Measurements from ENCODE around the gene WNT9B.

WNT9B gene

DNA sequence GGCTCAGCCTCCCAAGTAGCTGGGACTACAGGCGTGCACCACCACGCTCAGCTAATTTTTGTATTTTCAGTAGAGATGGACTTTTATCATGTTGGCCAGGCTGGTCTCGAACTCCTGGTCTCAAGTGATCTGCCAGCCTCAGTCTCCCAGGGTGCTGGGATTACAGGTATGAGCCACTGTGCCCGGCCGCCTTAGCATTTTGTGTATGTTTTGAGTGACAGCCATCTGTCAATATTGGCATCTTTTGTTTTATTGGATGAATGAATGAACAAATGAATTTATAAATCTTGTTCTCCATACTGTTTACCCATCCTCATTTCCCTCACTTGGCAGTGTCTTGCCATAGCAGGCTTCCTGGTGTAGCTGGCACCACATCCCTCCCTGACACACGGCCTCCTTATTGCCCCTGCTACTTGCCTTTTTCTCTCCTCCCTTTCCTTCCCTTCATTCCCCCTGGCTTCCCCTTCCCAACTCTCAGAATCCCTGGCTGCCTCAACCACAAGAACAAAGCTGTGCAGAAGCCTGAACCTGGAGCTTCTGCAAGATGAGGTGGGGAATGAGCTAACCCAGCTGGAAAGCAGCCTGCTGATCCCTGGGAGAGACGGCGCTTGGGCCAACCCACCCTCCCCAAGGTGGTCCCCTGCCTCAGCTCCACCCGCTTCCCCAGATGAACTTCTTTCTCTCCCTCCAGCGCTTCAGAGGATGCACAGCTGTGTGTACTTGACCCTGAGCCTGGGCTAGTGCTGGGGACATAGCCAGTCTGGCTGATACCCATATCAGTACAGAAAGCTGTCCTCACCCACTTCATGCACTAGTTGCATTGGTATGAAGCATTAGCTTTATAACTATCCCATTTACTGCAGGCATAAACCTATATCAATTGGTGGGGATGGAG, 34.3 kb downstream of the WNT9B start:
- no peak for DNase-seq

DNA sequence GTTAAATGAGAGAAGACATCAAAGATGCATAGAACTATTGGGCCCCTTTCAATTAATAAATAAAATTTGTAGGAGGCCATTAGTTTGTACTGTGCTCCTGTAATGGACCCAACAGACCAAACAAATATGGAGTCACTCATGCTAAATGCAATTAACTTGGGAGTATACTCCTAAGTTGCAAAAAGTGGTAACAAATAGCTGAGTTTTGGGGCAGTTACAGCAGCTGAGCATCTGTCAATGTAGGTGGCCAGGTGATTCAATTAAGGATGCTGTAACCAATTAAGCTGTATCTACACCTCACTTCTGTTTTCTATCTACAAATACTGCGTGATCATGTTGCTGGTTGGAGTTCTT, 34.9 kb downstream of the WNT9B start:
- DNase-seq = no peak

DNA sequence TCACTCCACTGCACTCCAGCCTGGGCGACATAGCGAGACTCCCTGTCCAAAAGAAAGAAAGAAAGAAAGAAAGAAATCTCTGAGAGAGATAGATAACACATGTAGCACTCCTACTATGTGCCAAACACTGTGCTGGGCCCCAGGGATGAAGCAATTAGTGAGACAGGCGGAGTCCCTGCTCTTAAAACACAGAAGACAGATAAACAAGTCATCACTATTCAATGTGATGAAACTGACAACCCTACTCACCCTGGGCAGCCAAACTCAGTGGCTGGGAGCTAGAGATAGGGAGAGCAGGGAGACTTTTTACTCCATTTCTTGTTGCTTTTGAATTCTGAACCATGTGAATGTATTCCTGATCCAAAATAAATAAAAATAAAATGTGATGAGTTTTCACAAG, 36.3 kb downstream of the WNT9B start:
- no peak for DNase-seq

DNA sequence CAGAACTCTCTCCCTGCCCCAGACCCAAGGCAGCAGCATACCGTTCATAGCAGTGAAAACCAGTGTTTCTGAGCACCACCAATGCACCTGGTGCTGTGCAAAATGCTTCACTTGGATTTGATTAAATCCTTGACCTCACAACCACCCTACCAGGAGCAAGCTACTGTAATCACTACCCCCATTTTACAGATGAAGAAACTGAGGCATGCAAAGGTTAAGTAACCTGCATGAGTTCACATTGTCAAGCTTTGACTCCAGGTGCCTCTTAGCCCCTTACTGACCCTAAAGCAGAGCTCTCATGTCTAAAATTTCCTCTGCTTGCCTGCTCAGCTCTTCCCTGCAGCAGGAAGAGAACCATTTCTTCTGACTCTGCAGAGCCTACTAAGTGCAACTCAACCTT, 37.3 kb downstream of the WNT9B start:
- DNase-seq = no peak

DNA sequence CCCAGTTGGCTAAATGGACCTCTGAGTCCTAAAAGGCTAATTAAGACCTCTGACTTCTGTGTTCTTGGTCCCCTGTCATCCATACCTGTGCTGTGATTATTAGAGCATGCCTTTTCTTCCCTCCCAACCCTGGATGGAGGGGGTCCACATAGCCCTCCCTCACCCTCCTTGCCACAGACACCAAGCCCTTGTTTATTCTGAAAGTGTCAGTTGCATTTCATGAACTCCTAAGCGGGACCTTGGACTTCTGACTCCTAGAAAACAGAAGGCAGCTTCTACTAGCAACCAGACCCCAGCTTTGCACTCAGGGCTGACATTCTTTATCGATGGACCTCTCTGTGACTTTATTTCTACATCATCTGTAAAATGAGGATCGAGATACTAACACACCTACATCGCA, 38.1 kb downstream of the WNT9B start:
- DNase-seq = no peak

DNA sequence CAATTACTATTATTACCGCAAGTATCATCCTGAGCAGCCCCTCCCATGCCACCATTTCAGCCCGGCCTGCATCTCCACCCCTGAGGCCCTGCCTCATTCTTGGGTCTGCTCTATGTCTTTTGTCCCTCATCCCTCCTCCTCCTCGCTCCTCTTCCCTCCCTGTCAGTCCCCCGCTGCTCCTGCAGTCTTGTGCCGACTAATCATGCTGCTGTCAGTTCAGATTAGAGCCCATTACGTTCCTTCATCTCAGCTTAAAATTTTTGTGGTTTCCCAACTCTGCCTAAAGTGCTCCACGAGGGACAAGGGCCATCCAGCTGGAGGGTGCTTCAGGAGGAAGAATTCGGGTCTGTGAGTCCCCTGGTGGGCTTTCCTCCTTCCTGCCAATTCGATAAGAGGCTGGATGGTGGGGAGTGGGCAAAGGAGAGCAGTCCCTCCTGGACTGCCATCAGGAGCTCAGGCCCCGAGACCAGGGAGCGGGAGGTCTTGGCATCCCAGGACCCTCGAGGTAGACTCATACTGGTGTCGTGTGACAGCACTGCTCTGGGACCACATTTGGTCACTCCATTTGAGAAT, 38.7 kb downstream of the WNT9B start:
- no peak for DNase-seq

DNA sequence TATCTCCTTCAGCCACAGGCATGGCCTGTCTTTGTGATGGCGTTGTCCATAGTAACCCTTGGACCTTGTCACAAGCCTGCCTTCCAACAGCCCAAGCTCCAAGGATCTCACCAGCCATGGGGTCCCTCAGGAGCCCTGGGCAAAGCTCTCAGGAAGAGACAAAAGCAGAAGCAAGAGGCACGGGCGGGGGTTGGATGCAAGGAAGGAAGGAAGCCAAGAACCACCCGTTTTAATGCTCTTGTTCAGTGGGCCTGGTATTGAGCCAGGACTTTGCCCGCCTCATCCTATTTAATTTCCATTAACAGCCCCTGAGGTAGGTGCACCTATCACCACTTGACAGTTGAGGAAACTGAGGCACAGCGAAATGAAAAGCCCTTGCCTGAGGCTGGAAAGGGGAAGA, 39.3 kb downstream of the WNT9B start:
- no peak for DNase-seq

DNA sequence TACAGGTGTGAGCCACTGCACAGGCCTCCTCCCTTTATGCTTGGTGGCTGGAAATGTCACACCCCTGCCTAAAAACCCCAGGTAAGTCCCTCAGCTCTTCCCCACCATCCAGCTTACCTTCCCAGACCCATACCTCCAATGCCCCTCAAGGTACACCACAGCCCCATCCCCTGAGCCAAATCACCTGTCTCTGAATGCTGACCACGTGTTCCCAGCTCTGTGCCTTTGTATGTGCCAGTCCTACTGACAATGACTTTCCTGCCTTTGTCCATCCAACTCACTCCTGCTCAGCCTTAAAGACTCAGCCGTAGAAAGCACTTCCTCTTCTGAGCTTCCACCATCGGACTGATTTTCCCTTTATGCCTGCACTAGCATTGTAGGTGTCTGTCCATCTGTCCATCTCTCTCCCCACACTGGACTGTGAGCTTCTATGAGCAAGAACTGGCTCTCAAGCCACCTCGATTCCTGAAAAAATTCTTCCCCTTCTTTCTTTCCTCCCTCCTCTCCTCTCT, 40.9 kb downstream of the WNT9B start:
- no peak for DNase-seq

DNA sequence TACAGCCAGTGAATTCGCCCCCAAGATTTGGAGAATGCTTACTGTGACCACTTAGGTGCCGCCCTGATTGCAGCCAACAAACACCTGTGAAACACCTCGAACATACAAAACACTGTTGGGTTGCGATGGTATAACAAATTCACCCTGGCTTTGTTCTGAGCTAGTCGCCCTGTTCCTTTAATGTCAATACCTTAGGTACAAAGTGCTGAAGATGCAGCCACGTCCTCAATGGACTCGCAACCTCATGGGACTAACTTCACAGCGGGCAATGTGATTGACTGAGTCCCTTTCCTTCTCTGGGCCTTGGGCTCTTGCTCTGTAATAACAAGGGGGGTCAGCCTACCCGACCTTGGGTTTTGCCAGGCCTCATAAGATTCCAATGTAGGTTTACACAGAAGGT, 42.6 kb downstream of the WNT9B start:
- DNase-seq = no peak

DNA sequence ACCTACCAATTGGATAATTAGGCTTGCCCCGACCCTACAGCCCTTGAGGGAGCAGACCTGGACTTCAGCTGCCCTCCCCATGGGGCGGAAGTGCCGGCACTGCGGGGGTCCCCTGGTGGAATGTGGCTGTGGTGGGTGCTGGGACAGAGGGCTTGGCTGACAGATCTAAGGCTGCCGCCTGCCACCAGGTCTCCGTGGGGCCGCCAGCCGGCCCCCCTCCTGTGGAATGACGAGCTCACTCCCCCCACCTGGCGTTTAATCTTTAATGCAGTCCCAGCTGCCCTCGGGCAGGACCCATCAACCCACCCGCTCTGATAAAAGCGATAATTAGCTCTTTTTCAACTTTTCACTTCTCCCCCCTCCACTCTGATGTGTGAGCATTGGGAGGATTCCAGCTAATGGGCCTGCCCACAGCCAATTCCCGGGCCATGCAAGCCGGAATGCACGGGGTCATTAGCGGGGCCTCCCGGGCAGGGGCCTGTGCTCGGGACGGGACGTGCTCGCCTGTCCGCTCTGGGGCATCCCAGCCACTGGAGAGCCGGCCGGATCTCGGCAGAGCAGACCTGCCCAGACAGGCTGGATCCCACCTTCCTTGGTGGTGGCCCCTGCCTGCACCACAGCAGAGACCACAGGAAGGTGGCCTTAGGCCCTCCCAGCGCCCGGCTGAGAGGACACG, 43.2 kb downstream of the WNT9B start:
- DNase-seq = no peak

DNA sequence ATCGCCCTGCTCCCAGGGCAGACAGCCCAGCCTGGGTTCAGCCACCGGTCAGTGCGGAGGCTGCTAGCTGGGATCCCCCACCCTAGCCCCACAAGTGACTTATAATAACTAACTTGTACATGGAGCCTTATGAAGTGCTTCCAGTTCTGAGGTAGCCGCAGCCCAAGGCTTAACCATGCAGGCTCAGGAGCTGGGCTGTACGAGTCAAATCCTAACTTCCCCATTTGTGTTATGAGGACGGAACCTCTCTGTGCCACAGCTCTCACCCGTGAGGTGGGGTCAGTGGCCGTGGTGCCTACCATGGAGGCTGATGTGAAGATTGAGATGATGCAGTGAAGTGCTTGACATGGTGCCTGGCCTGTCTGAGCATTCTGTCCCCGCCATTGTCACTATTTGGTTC, 43.8 kb downstream of the WNT9B start:
- no peak for DNase-seq

DNA sequence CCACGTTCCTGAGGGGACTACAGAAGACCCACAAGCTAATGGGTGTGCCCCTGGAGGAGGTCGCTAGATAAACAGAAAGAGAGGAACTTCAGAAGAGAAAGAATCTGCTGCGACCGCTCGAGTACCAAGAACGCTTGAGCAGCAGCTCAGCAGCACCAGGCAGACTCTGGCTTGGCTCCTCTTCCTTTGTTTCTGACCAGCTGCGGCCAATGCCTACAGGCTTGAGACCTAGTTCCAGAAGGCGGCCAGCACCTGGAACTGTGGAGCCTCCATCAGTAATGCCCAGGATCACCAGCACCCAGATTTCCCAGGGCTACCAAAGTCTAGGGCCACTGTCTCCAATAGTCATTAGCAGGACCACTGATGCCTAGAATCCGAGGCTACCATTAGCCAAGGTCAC, 45.6 kb downstream of the WNT9B start:
- DNase-seq = no peak

DNA sequence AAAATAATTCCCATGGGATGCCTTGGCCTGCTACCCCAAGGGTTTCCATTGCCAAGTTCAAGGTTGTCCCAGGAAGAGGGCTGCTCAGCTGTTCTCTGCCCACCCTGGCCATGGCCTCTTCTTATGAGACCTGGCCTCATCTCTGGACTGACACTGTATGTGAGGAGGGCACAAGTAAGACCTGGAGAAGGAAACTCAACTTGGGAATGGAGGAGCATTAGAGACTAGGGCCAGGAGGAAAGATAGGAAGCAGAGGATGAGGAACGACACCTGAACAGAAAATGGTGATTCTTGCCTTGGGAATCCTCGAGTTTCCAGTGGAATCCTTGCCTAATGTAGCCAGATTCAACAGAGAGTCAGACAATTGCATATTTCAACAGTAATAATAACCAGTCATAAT, 47.0 kb downstream of the WNT9B start:
- DNase-seq = no peak

DNA sequence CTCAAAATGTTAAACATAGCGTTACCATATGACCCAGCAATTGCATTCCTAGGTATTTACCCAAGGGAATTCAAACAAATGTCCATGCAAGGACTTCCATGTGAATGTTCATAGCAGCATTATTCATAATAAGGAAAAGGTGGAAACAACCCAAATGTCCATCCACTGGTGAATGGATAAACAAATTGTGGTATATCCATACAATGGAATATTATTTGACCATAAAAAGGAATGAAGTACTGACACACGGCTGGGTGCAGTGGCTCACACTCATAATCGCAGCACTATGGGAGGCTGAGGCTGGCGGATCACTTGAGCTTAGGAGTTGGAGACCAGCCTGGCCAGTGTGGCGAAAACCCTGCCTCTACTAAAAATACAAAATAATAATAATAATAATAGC, 47.5 kb downstream of the WNT9B start:
- no peak for DNase-seq

DNA sequence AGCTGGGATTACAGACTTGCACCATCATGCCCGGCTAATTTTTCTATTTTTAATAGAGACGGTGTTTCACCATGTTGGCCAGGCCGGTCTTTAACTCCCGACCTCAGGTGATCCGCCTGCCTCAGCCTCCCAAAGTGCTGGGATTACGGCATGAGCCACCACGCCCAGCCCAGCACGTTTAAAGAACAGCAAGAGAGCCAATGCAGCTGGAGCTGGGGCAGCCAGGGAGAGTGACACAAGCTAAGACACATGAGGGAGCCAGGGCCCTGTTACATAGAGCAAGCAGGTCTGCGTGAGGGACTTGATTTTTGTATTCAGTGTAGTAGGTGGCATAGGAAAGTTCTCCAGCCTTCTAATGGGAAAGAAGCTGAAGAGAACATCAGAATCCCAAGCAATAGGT, 49.9 kb downstream of the WNT9B start:
- DNase-seq = no peak

DNA sequence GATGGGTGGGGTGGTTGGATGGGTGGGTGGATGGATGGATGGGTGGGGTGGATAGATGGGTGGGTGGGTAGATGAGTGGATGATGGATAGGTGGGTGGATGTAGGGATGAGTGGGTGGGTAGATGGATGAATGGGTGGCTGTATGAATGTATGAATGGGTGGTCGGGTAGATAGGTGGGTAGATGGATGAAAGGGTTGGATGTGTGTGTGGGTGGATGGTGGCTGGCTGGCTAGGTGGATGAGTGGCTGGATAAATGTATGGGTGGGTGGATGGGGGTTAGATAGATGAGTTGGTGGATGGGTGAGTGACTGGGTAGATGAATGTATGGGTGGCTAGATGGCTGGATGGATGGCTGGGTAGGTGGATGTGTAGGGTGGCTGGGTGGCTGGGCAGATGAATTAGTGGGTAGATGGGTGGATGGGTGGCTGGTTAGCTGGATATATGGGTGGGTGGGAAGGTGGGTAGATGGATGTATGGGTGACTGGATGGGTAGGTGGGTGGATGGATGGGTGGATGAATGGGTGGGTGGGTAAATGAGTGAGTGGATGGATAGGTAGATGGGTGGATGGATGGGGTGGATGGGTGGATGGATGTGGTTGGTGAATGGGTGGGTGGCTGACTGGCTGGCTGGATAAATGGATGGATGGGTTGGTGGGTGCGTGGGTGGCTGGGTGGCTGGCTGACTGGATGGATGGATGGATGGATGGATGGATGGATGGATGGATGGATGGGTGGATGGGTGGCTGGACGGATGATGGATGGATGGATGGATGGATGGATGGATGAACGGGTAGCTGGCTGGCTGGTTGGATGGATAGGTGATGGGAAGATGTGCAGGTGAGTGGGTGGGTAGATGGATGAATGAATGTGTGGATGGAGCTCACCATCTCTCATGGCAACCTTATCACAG, 52.6 kb downstream of the WNT9B start:
- DNase-seq = no peak

DNA sequence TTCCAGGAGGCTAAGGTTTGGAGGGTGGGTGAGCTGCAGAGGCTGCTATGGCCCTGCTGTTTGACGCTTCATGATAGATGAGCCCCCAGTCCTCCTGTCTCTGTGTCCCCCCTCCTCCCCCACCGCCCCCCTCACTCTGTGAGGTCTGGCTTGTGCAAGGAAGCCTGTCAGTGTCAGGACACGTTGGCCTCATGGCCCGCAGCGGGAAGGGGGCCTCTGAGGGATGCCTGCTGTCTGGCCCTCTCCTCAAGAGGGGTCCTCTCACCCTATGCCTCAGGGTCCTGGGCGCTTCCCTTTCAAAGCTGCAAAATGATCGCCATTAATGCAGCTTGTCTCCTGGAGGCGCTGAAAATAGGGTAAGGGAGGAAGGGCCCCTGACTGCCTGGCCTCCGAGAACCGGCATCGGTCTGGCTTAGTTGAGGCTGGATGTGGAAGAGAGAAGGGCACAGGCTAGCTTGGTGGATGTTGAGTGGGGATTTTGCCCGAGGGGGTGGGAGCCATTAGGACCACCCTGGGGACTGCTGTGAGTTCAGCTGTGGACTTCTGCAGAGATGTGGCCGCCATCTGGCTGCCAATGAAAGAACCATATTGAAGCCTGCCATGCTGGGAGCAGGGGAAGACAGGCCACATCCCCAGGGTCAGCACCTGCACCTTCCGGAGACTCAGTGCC, 56.8 kb downstream of the WNT9B start:
- no peak for DNase-seq

DNA sequence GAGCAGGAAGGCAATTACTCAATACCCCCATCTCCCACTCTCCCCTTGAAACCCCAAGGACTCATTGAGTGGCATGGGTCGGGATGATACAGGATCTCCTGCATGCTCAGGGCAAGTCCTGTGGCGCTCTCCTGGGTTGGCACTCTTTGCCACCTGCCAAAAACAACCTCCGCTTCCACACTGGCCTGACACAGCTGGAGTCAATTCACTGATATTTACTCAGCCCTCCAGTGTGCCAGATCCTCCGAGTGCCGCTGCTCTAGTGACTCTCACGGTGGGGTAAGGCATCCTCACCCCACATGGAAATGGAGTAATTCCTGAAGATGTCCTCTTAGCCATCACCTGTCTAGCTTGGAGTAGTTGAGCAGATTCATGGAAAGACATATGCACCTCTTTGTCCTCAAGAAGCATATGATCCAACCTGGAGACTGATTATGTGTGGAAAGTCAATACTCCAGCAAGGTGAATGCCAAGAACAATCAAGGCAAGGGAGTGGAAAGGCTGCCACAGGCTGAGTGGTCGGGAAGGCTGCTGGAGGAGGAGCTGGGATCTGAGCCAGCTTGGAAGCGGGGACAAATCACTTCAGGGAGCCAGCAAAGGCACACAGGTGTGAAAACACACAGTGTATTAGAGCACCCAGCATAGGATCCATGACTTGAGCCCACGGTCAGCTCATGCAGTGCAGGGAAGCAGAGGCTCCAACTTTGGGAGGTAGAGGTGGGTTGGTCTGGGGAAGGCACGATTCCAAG, 59.0 kb downstream of the WNT9B start:
- DNase-seq = no peak

DNA sequence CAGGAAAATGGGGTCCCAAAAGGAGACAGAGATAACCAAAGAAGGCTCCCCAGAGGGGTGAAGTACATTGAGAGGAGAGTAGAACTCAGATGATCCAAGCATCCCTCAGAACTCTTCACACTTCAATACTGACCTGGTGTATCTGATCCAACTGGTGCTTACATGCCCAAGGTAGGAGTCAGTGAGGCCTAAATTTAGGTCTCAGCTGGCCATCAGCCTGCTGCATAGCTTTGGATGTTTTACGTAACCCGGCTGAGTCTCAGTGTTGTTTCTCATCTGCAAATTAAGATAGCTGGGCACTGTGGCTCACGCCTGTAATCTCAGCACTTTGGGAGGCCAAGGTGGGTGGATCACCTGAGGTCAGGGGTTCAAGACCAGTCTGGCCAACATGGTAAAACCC, 59.9 kb downstream of the WNT9B start:
- no peak for DNase-seq

DNA sequence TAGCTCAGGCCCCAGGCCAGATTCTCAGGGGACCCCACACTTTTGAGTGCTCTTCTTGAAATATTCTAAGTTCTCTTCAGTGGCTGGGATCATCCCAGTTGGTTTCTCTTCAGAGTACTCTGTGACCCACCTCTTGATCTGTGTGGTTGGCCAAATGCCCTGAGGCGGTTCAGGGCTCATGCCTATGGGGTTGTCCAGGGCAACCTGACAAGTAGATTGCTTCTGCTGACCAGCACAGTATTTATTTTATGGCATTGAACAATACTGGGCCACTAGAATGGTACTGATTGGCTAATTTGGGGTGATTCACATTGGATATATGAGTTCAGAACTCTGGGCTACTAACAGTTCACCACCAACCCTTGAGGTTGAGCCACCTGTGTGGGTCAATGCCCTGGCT, 64.2 kb downstream of the WNT9B start:
- no peak for DNase-seq

DNA sequence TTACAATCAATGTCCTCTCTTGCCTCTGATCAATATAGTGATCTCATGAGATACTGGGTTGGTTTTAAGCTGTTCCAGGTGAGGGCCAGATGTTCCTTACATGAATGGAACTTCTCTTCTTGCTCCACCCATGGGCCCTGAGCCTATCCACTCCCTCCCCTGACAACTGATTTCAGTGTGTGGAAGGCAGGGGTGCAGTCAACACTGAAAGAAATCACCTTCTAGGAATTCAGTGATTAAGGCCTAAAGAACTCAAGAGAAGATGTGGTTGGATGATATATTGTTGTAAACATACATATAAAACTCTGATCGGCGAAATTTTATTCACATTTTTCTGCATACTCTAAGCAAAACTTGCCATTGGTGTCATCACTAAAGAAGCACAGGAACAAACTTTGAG, 64.8 kb downstream of the WNT9B start:
- no peak for DNase-seq

DNA sequence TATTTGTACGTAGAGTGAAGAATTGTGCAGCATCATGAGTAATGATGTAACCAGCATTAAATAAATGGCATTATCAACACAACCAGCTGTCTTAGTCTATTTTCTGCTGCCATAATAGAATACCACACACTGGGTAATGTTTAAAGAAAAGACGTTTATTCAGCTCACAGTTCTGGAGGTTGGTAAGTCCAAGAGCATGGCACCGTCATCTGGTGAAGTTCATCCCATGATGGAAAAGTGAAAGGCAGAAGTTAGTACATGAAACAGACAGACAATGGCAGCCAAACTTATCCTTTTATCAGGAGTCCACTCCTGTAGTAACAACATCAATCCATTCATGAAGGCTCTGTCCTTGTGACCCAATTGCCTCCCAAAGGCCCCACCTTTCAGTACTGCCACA, 65.2 kb downstream of the WNT9B start:
- no peak for DNase-seq

All from NCI-H526 (cell line).